H1 (cell line): ENCODE results near the gene OBSL1. TPM values are rescaled to one million over a fixed set of nuclear protein-coding genes. Genes with fewer than 3 reads are reported as not detected.

Experiments used
- CTCF ChIA-PET: fragments of 300-600 bp; sonication (Branson Sonifier 250); formaldehyde crosslinking; loops from one replicate; lab custom pipeline; 2021; ENCODE audit not compliant: partially characterized antibody; lab: Charles Lee
- POLR2A ChIA-PET: fragments of 300-600 bp; sonication (Branson Sonifier 250); formaldehyde crosslinking; loops from one replicate; lab custom pipeline; 2021; ENCODE audit warnings: inconsistent platforms; ENCODE audit not compliant: partially characterized antibody; lab: Charles Lee
- DNase-seq, 2 experiments: peaks; one replicate each; pipeline versions ENCODE4 v3.0.0 to v3.0.0-alpha.2; 2010 to 2022; ENCODE audit warnings: low spot score in 2 of 2, low read depth in 1 of 2, mixed read lengths in 1 of 2
- FAIRE-seq: peaks from 2 replicates; lab custom pipeline; 2011; peaks lifted over from hg19 to GRCh38; lab: Jason Lieb, UNC
- H2AFZ ChIP-seq: 2 replicates; pipeline ENCODE4 v1.8.1; 2012; ENCODE audit warnings: low read length, inconsistent platforms
- H2AK5ac ChIP-seq: 2 replicates; pipeline ENCODE4 v1.6.1; 2013; ENCODE audit warnings: low read depth, low read length
- H2BK120ac ChIP-seq: replicated peaks from 2 replicates; pipeline ENCODE3; 2013; ENCODE audit warnings: low read depth, low read length, inconsistent platforms
- H2BK12ac ChIP-seq: 2 replicates; pipeline ENCODE4 v1.6.1; 2013; ENCODE audit warnings: low read depth, low read length
- H2BK15ac ChIP-seq: 2 replicates; pipeline ENCODE4 v1.6.1; 2013; ENCODE audit warnings: low read length
- H2BK20ac ChIP-seq: 2 replicates; pipeline ENCODE4 v1.6.1; 2013; ENCODE audit warnings: low read length
- H2BK5ac ChIP-seq: 2 replicates; pipeline ENCODE4 v1.6.1; 2013; ENCODE audit warnings: low read depth, low read length
- H3K14ac ChIP-seq: 2 replicates; pipeline ENCODE4 v1.6.1; 2013; ENCODE audit warnings: inconsistent platforms; ENCODE audit not compliant: insufficient read length
- H3K18ac ChIP-seq: 2 replicates; pipeline ENCODE4 v1.6.1; 2013; ENCODE audit warnings: low read length; ENCODE audit errors: extremely low read depth
- H3K23ac ChIP-seq: 2 replicates; pipeline ENCODE4 v1.6.1; 2013; ENCODE audit warnings: inconsistent platforms; ENCODE audit not compliant: insufficient read length
- H3K23me2 ChIP-seq: 2 replicates; pipeline ENCODE4 v1.6.1; 2013; ENCODE audit warnings: low read depth, low read length
- H3K27ac ChIP-seq: 2 replicates; pipeline ENCODE4 v1.6.1; 2011; ENCODE audit warnings: low read depth, low read length, inconsistent platforms
- H3K27me3 ChIP-seq, 4 experiments: replicated peaks in 1 of 4; 1 replicate in 1 of 4; 2 replicates in 3 of 4; pipeline versions ENCODE4 v1.6.1 to v1.8.1; 2011 to 2013; ENCODE audit warnings: low read length in 3 of 4, mild to moderate bottlenecking in 3 of 4, inconsistent platforms in 2 of 4, mixed read lengths in 2 of 4, moderate library complexity in 1 of 4; ENCODE audit not compliant: control insufficient read depth in 3 of 4, insufficient read depth in 3 of 4; ENCODE audit errors: extremely low read depth in 1 of 4
- H3K36me3 ChIP-seq, 4 experiments: 2 replicates each; pipeline versions ENCODE4 v1.6.1 to v1.8.1; 2011 to 2013; ENCODE audit warnings: mild to moderate bottlenecking in 4 of 4, low read length in 3 of 4, moderate library complexity in 2 of 4, control low read depth in 1 of 4, inconsistent platforms in 1 of 4; ENCODE audit not compliant: insufficient read depth in 4 of 4, control insufficient read depth in 2 of 4
- H3K4ac ChIP-seq: replicated peaks from 2 replicates; pipeline ENCODE3; 2013; ENCODE audit warnings: low read length, low read depth, mixed read lengths, inconsistent platforms; ENCODE audit not compliant: insufficient read length
- H3K4me1 ChIP-seq, 4 experiments: replicated peaks in 1 of 4; 1 replicate in 1 of 4; 2 replicates in 3 of 4; pipeline versions ENCODE4 v1.6.1 to v1.8.1; 2011 to 2013; ENCODE audit warnings: low read length in 3 of 4, inconsistent platforms in 2 of 4, mixed read lengths in 1 of 4; ENCODE audit not compliant: insufficient read depth in 4 of 4, control insufficient read depth in 3 of 4
- H3K4me2 ChIP-seq, 2 experiments: 2 replicates each; pipeline versions ENCODE4 v1.6.1 to v1.8.1; 2011 to 2013; ENCODE audit warnings: low read depth in 2 of 2, low read length in 2 of 2, control low read depth in 1 of 2, inconsistent platforms in 1 of 2, mild to moderate bottlenecking in 1 of 2; ENCODE audit not compliant: insufficient read depth in 1 of 2
- H3K4me3 ChIP-seq, 4 experiments: fragments of 200-600, 300-600 bp in 1 of 4; sonication (generic), shearing (Covaris generic), sonication (Bioruptor Twin) in 1 of 4; 2 replicates each; pipeline versions ENCODE4 v1.5.1 to v1.8.1; 2011 to 2016; ENCODE audit warnings: low read length in 4 of 4, low read depth in 3 of 4, control low read depth in 2 of 4, inconsistent platforms in 2 of 4, mild to moderate bottlenecking in 2 of 4, mixed read lengths in 1 of 4, moderate library complexity in 1 of 4; ENCODE audit not compliant: insufficient read depth in 2 of 4; ENCODE audit errors: extremely low read depth in 1 of 4
- H3K56ac ChIP-seq: replicated peaks from 2 replicates; pipeline ENCODE3; 2013; ENCODE audit warnings: low read depth, mild to moderate bottlenecking, mixed read lengths, low read length, inconsistent platforms; ENCODE audit not compliant: insufficient read length
- H3K79me1 ChIP-seq: 2 replicates; pipeline ENCODE4 v1.6.1; 2013; ENCODE audit warnings: low read depth, low read length, control low read depth
- H3K79me2 ChIP-seq, 2 experiments: 2 replicates each; pipeline versions ENCODE4 v1.6.1 to v1.8.1; 2012 to 2013; ENCODE audit warnings: low read length in 2 of 2, mild to moderate bottlenecking in 2 of 2, inconsistent platforms in 1 of 2; ENCODE audit not compliant: insufficient read depth in 2 of 2, control insufficient read depth in 1 of 2
- H3K9ac ChIP-seq, 4 experiments: replicated peaks in 1 of 4; 1 replicate in 1 of 4; 2 replicates in 3 of 4; pipeline versions ENCODE4 v1.6.1 to v1.8.1; 2011 to 2013; ENCODE audit warnings: low read depth in 3 of 4, low read length in 3 of 4, control low read depth in 2 of 4, mild to moderate bottlenecking in 2 of 4, moderate library complexity in 2 of 4, inconsistent platforms in 1 of 4; ENCODE audit errors: extremely low read depth in 1 of 4
- H3K9me3 ChIP-seq, 2 experiments: 2 replicates each; pipeline versions ENCODE4 v1.6.1 to v1.8.1; 2012 to 2013; ENCODE audit warnings: mild to moderate bottlenecking in 2 of 2, moderate library complexity in 2 of 2, control low read depth in 1 of 2, inconsistent platforms in 1 of 2, low read depth in 1 of 2, low read length in 1 of 2, mixed read lengths in 1 of 2; ENCODE audit not compliant: insufficient read depth in 2 of 2
- H4K20me1 ChIP-seq, 2 experiments: replicated peaks in 1 of 2; 2 replicates each; pipeline versions ENCODE3 to v1.8.1; 2011 to 2013; ENCODE audit warnings: inconsistent platforms in 2 of 2, low read length in 2 of 2, mild to moderate bottlenecking in 1 of 2; ENCODE audit not compliant: insufficient read depth in 2 of 2, control insufficient read depth in 1 of 2
- H4K5ac ChIP-seq: 2 replicates; pipeline ENCODE4 v1.6.1; 2013; ENCODE audit warnings: low read length, low read depth, mixed read lengths, inconsistent platforms; ENCODE audit not compliant: insufficient read length
- H4K8ac ChIP-seq: 2 replicates; pipeline ENCODE4 v1.8.0; 2013; ENCODE audit warnings: mild to moderate bottlenecking, moderate library complexity, low read length, inconsistent platforms; ENCODE audit not compliant: insufficient read depth; ENCODE audit errors: extremely low read depth
- H4K91ac ChIP-seq: replicated peaks from 2 replicates; pipeline ENCODE3; 2013; ENCODE audit warnings: low read length, mixed read lengths, inconsistent platforms; ENCODE audit not compliant: insufficient read length
- CBX8 ChIP-seq: fragments of 300-800, 300-1000 bp; sonication (generic); IDR thresholded peaks from 2 replicates; pipeline ENCODE4 v1.7.1; 2016; ENCODE audit warnings: low read depth, low read length, borderline replicate concordance
- CREB1 ChIP-seq: IDR thresholded peaks from 2 replicates; pipeline ENCODE4 v1.6.1; 2012; ENCODE audit warnings: inconsistent platforms
- FOSL1 ChIP-seq: IDR thresholded peaks from 2 replicates; pipeline ENCODE4 v1.6.1; 2011; ENCODE audit warnings: mild to moderate bottlenecking, low read depth, low read length, moderate library complexity; ENCODE audit not compliant: insufficient read depth
- HDAC6 ChIP-seq: IDR thresholded peaks from one replicate; pipeline ENCODE4 v1.7.1; 2012; ENCODE audit warnings: low read depth, mild to moderate bottlenecking, inconsistent platforms, low read length, moderate library complexity
- JUND ChIP-seq: IDR thresholded peaks from 2 replicates; pipeline ENCODE4 v1.6.1; 2011; ENCODE audit warnings: mild to moderate bottlenecking, improper control_type of control experiment, low read length
- KDM1A ChIP-seq: fragments of 200-600, 300-600 bp; sonication (generic); IDR thresholded peaks from 2 replicates; pipeline ENCODE4 v1.7.1; 2016; ENCODE audit warnings: mild to moderate bottlenecking, low read length, borderline replicate concordance
- POU5F1 ChIP-seq: IDR thresholded peaks from 2 replicates; pipeline ENCODE4 v1.6.1; 2011; ENCODE audit warnings: low read depth, mild to moderate bottlenecking, low read length, moderate library complexity
- SIN3A ChIP-seq, 2 experiments: IDR thresholded peaks in 1 of 2; conservative IDR thresholded peaks in 1 of 2; 2 replicates each; pipeline ENCODE4 v1.6.1; 2011 to 2012; ENCODE audit warnings: low read length in 2 of 2, improper control_type of control experiment in 1 of 2, low read depth in 1 of 2, mild to moderate bottlenecking in 1 of 2
- SP2 ChIP-seq: IDR thresholded peaks from 2 replicates; pipeline ENCODE4 v1.6.1; 2012; ENCODE audit warnings: mild to moderate bottlenecking, low read length, inconsistent platforms
- SP4 ChIP-seq: IDR thresholded peaks from 2 replicates; pipeline ENCODE4 v1.6.1; 2012; ENCODE audit warnings: low read length, inconsistent platforms
- WGBS, 2 experiments: shearing (Covaris generic) in 1 of 2; methylation state at CpG; one replicate each; pipeline versions ENCODE4 v1.1.6 to v1.1.7; 2013 to 2015; ENCODE audit warnings: low lambda C conversion rate in 2 of 2, mixed read lengths in 2 of 2, inconsistent platforms in 1 of 2, low coverage in 1 of 2, missing lambda C conversion rate in 1 of 2; ENCODE audit not compliant: insufficient replicate concordance in 2 of 2, insufficient coverage in 1 of 2, insufficient read length in 1 of 2; ENCODE audit errors: extremely low coverage in 1 of 2, missing lambda C conversion rate in 1 of 2; 5-methylcytosine and 5-hydroxymethylcytosine counted together
- polyA plus RNA-seq, 7 experiments: library from polyadenylated mRNA; depleted of rRNA in 3 of 7; stranded (reverse) in 5 of 7; unstranded in 2 of 7; fragments of >200 nt in 5 of 7; fragments of 200-250 nt in 2 of 7; gene quantifications; 1 replicate in 5 of 7; 2 replicates in 1 of 7; 4 replicates in 1 of 7; pipeline versions ENCODE4 v1.2.1 to v1.2.3, GENCODE V29; 2011 to 2013; ENCODE audit warnings: missing spikeins in 2 of 7, mixed read lengths in 2 of 7
- total RNA-seq: library from RNA; stranded (reverse); fragmentation: NEBNext Ultra II Directional; extraction: Animal tissue kit (Norgen Biotek cat#: 25700); gene quantifications from 2 replicates; pipeline ENCODE4 v1.2.1, GENCODE V29; 2021
- TF ChIP-seq, protein P1 (sequence below): IDR thresholded peaks from 2 replicates; pipeline ENCODE4 v1.6.1; 2012; ENCODE audit warnings: inconsistent platforms

Gene OBSL1
- total and polyA plus RNA-seq, 2 of the 8 experiments (the other 6 are each of a cell fraction or from before 2014, with no cell fraction given) = 116 to 127 TPM

DNA sequence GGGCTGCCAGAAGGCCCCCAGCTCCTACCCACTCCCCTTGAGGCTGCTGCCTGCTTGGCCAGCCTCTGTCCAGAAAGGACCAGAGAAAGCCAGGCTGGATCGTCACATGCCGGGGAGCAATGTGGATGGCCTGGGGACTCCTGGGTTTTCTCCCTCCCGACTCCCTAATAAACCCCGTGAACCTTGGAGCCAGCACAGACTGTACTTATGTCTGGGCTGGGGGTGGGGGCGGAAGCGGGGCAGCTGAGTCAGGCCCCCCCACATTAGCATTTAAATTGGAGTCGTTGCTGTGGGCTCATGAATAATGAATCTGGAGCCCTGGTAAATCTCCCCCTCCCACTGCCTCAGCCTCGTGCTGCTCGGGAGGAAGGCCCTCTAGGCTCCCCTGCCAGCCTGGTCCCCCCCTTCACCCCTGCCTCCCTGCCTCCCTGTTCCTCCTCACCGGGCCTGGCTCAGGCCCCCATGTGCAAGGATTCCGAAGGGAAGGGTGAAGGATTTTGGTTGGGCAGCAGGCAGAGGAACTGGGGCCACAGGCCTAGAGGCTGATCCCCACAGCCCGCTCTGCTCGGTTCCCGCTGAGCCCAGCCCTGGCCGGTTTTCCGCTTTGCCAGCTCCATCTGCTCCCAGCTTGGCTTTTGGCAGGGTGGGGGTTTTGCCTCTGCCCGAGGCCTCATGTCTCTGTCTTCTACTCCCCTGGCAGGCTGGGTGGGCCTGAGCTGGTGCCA, 64.4 kb downstream of the OBSL1 start:
- H3K4ac ChIP-seq = peak overlapping the region; percentile 89
- 21% methylated on average over 16 of the region's 17 CpGs; no CpG with 5 or more reads in 1 of the 2 experiments for WGBS, 2 experiments
- peaks cover 0 to 7% (median 0%) of the 10 kb centered on the region in 4 experiments; a peak in 2 of 8 replicates for H3K36me3 ChIP-seq
- peak overlapping the region in 1 of 4 experiments; percentile 3; a peak in 1 of 8 replicates for H3K4me3 ChIP-seq
- H3K56ac ChIP-seq = peak overlapping the region; percentile 85
- peak overlapping the region; percentile 97 for H2BK120ac ChIP-seq
- ChIA-PET CTCF (interaction anchor here (1.0 to 113.1 kb wide), 8 partner anchors 18 to 107 kb away, joined by 3 to 7248 read pairs (median 23); partner anchors contain the start of genes DES, GMPPA and SPEG), POLR2A (interaction anchor here (0.5 to 11.0 kb wide), 14 partner anchors 11 to 564 kb away, joined by 3 to 216 read pairs (median 3); partner anchors contain the start of genes GMPPA and SPEG)
- H3K27ac ChIP-seq = peak overlapping the region; percentile 89; the same call in 1 of the 2 replicates
- H3K79me1 ChIP-seq = no peaks in the 10 kb centered on the region; the same call in 1 of the 2 replicates
- H3K14ac ChIP-seq = no peak overlapping the region
- H3K18ac ChIP-seq = peak overlapping the region; percentile 96
- H2BK12ac ChIP-seq = peak overlapping the region; percentile 95
- peak overlapping the region; percentile 97; the same call in 1 of the 2 replicates for H2AK5ac ChIP-seq
- peak overlapping the region; percentile 91; the same call in 1 of the 2 replicates for H4K8ac ChIP-seq
- peaks cover 0 to 8% (median 4%) of the 10 kb centered on the region in 4 experiments; a peak in 5 of 7 replicates for H3K27me3 ChIP-seq
- FAIRE-seq (no peak), DNase-seq (peak in 1 of 2 experiments; percentile 80)
- no peaks in the 10 kb centered on the region for H3K9me3 ChIP-seq
- H3K79me2 ChIP-seq = no peaks in the 10 kb centered on the region
- peak overlapping the region; percentile 98 for H2BK20ac ChIP-seq
- H3K9ac ChIP-seq = peak overlapping the region in 3 of 4 experiments; percentile 26 to 54 (median 45); a peak in 4 of 7 replicates
- H4K20me1 ChIP-seq = no peaks in the 10 kb centered on the region
- peaks cover 4 to 52% (median 44%) of the 10 kb centered on the region in 4 experiments for H3K4me1 ChIP-seq
- H3K23ac ChIP-seq = no peak overlapping the region
- H3K23me2 ChIP-seq = peaks cover 6% of the 10 kb centered on the region
- peak overlapping the region; percentile 72; the same call in 1 of the 2 replicates for H2BK15ac ChIP-seq
- H4K5ac ChIP-seq = peak overlapping the region; percentile 70
- peak overlapping the region; percentile 91 for H4K91ac ChIP-seq
- H3K4me2 ChIP-seq = peak overlapping the region; percentile 41 to 42
- H2BK5ac ChIP-seq = peak overlapping the region; percentile 99
- no peak overlapping the region for H2AFZ ChIP-seq
- TF ChIP-seq HDAC6 (no peak), SP2 (no peak), KDM1A (no peak), SP4 (no peak), CBX8 (no peak), POU5F1 (0 out of 2 replicates have a peak, but pooled peaks have one; percentile 12), JUND (no peak), CREB1 (no peak), SIN3A (conservative IDR thresholded peaks at IDR 0.05 in 1 of 2, IDR thresholded peaks at IDR 0.05 in 1 of 2; ENCODE audit: low read depth in 1 of 2, low read length in 2 of 2) (no peak), FOSL1 (no peak)
- TF ChIP-seq, protein P1, sequence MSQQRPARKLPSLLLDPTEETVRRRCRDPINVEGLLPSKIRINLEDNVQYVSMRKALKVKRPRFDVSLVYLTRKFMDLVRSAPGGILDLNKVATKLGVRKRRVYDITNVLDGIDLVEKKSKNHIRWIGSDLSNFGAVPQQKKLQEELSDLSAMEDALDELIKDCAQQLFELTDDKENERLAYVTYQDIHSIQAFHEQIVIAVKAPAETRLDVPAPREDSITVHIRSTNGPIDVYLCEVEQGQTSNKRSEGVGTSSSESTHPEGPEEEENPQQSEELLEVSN = peak; percentile 80
